ENCODE results near the gene ZNF750.

- TF ChIP-seq CTCF (IDR thresholded peaks at IDR 0.05) (no peak), EZH2 (IDR thresholded peaks at IDR 0.05) (no peak)
Measured at GRCh38 chr17:82887255-82888164, 47.7 kb upstream of the ZNF750 start.

Data from neural progenitor cell (in vitro differentiated cells).